ENCODE data around the gene DCX.

Gene DCX

DNA sequence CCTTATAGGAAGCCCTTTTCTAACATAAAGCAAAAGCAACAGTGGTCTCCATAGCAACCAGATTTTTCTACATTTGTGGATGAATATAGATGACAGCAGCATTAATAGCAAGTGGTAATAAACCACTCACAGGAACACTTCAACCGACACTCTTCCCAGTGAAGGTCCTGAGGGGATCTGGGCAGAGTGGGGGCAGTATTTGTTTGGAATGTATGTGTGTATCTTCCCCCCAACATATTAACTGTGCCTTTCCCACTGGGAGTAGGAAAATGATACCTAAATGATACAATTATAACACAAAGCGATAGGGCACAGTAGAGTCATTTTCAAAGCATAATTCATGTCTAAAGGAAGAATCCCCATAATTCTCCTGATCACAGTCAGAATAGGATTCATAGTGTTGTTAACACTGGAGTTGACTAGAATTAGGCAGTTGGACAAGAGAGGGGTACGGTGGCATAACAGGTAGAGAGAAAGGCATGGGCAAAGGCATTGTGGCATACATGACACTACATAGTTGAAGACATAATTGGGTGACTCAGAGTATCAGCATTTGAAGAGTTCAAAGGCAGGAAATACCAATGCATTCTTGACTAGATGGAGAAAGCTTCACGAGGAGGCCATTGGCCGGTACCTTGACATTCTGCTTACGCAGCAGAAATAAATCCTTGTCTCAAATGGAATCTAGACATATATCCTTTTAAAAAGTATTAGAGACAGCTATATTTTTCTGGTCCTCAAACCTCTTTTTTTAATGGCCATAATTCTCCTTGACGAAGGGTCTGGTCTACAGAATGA, 156.9 kb downstream of the DCX start:
- H3K9me3 ChIP-seq (ENCODE audit: control insufficient read depth, low read length): no peaks in the 10 kb centered on the region
- H3K27me3 ChIP-seq (ENCODE audit: control insufficient read depth, insufficient read depth, low read length, poor library complexity, severe bottlenecking): no peaks in the 10 kb centered on the region
- H3K27ac ChIP-seq (ENCODE audit: insufficient read depth, low read depth, low read length, poor library complexity, severe bottlenecking): no peak overlapping the region
- no peaks in the 10 kb centered on the region for H3K36me3 ChIP-seq (ENCODE audit: control insufficient read depth, insufficient read depth, low read length)
- H3K4me3 ChIP-seq (ENCODE audit: insufficient read depth, low read depth, low read length): no peak overlapping the region
- H3K4me1 ChIP-seq (ENCODE audit: control insufficient read depth, insufficient read depth, low read length): no peaks in the 10 kb centered on the region
- WGBS, 2 experiments: 76 to 87% methylated on average over 4 to 7 of the region's 7 CpGs

DNA sequence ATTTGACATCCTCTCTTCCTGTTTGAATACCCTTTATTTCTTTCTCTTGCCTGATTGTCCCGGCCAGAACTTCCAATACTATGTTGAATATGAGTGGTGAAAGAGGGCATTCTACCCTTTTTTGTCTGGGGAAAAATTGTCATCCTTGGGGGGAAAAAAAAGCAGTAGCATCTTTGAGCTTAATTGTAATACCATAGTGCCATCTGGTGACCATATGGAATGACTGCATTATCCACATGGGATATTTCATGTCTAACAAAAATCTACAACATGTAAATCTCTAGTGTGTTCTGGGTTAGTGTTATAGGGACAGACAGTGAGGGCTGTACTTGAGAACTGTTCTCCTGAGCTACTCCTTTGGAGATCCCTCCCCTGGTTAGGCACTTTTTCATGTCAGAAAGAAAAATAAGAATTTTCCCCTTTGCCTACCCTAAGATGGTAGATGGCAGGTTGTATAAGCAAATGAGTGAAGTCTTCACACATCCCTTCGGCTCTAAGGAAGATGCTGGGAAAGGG, 167.7 kb downstream of the DCX start:
- whole genome bisulfite sequencing, 2 experiments: 43 to 49% methylated on average over 2 of the region's 2 CpGs
- no peaks in the 10 kb centered on the region for H3K36me3 ChIP-seq (ENCODE audit: control insufficient read depth, insufficient read depth, low read length)
- H3K4me1 ChIP-seq (ENCODE audit: control insufficient read depth, insufficient read depth, low read length): no peaks in the 10 kb centered on the region
- no peaks in the 10 kb centered on the region for H3K9me3 ChIP-seq (ENCODE audit: control insufficient read depth, low read length)
- H3K4me3 ChIP-seq (ENCODE audit: insufficient read depth, low read depth, low read length): no peak overlapping the region
- no peak overlapping the region for H3K27ac ChIP-seq (ENCODE audit: insufficient read depth, low read depth, low read length, poor library complexity, severe bottlenecking)
- H3K27me3 ChIP-seq (ENCODE audit: control insufficient read depth, insufficient read depth, low read length, poor library complexity, severe bottlenecking): no peaks in the 10 kb centered on the region

Measured in ectodermal cell (in vitro differentiated cells).